Activated CD4-positive, alpha-beta T cell treated with anti-CD3 and anti-CD28 coated beads for 24 hours (primary cell): ENCODE data around the gene CDC45.
"Not testable (repeated sequence)": the region's sequence is repeated elsewhere in the genome, so short reads cannot be mapped to it uniquely, and the experiment has no call there.

ENCODE experiments used
- DNase-seq, 2 donors: peaks; one replicate each; pipeline ENCODE4 v3.0.0-alpha.2; 2020; ENCODE audit warnings: low read depth in 2 of 2

The CDC45 gene

GRCh38 chr22:19479355-19480172 is at the start of gene CDC45:
CDC45 (plus strand) TSS chr22:19479920; CDS start chr22:19479969, 49 bp downstream.
- peak; percentile 86 to 87 for DNase-seq

GRCh38 chr22:19429950-19430889 is 49.5 kb upstream of the CDC45 start:
- DNase-seq: no peak

- no peak for DNase-seq
Observed at GRCh38 chr22:19430890-19431541, 48.7 kb upstream of the CDC45 start.

GRCh38 chr22:19431649-19432132 is 48.0 kb upstream of the CDC45 start, which contains the start of gene HIRA:
HIRA (minus strand) TSS chr22:19431733; CDS start chr22:19431476, 257 bp downstream.
- peak; percentile 78 to 82 for DNase-seq

- peak; percentile 84 to 88 for DNase-seq
Observed at GRCh38 chr22:19432133-19432851, 47.4 kb upstream of the CDC45 start, which contains the start of gene MRPL40. MRPL40 (plus strand) TSS chr22:19432545; CDS start chr22:19432555, 10 bp downstream.

GRCh38 chr22:19434401-19434800 is 45.3 kb upstream of the CDC45 start:
- DNase-seq: no peak

GRCh38 chr22:19434829-19435580 is 44.7 kb upstream of the CDC45 start:
- DNase-seq: no peak

- not testable (repeated sequence) for DNase-seq
Observed at GRCh38 chr22:19436444-19437161, 43.1 kb upstream of the CDC45 start.

GRCh38 chr22:19438298-19438697 is 41.4 kb upstream of the CDC45 start:
- no peak for DNase-seq

GRCh38 chr22:19440411-19441195 is 39.1 kb upstream of the CDC45 start:
- no peak for DNase-seq

GRCh38 chr22:19442166-19442565 is 37.6 kb upstream of the CDC45 start:
- DNase-seq: no peak

GRCh38 chr22:19443544-19444211 is 36.0 kb upstream of the CDC45 start:
- no peak for DNase-seq

GRCh38 chr22:19445279-19445982 is 34.3 kb upstream of the CDC45 start:
- not testable (repeated sequence) for DNase-seq

- no peak for DNase-seq
Observed at GRCh38 chr22:19446603-19447329, 33.0 kb upstream of the CDC45 start.

- DNase-seq: peak; percentile 73 to 76
Observed at GRCh38 chr22:19447330-19448075, 32.2 kb upstream of the CDC45 start, which contains the start of gene C22orf39. C22orf39 (minus strand) TSS chr22:19447711; CDS start chr22:19447688, 23 bp downstream.

- no peak for DNase-seq
Observed at GRCh38 chr22:19448076-19448607, 31.6 kb upstream of the CDC45 start.
